Calu3 (cell line): ENCODE data around the gene MATN1. TPM values are rescaled to one million over a fixed set of nuclear protein-coding genes. Genes with fewer than 3 reads are reported as not detected.

Source experiments
- BruUV-seq: library from RNA; stranded (reverse); fragments of 400-500 nt; replicated peaks from 2 replicates; lab custom pipeline; 2021; lab: Mats Ljungman, UMichigan
- CTCF ChIA-PET: fragments of 300-600 bp; sonication (Branson Sonifier 250); formaldehyde crosslinking; loops from one replicate; lab custom pipeline; 2022; ENCODE audit warnings: antibody characterized with exemption; lab: Charles Lee
- DNase-seq: peaks from one replicate; pipeline ENCODE4 v3.0.0; 2022
- H3K27ac Mint-ChIP-seq: one replicate; pipeline ENCODE4 v1.8.0; 2022; ENCODE audit warnings: mixed read lengths; ENCODE audit not compliant: unreplicated experiment
- H3K27me3 Mint-ChIP-seq: one replicate; pipeline ENCODE4 v1.8.0; 2022; ENCODE audit warnings: mixed read lengths; ENCODE audit not compliant: unreplicated experiment
- H3K36me3 Mint-ChIP-seq: one replicate; pipeline ENCODE4 v1.8.0; 2022; ENCODE audit warnings: mild to moderate bottlenecking, moderate library complexity, mixed read lengths; ENCODE audit not compliant: insufficient read depth, unreplicated experiment
- H3K4me1 Mint-ChIP-seq: one replicate; pipeline ENCODE4 v1.8.0; 2022; ENCODE audit warnings: mild to moderate bottlenecking, low read depth, mixed read lengths; ENCODE audit not compliant: unreplicated experiment
- H3K4me3 Mint-ChIP-seq: one replicate; pipeline ENCODE4 v1.8.0; 2022; ENCODE audit warnings: mild to moderate bottlenecking, low read depth, moderate library complexity, mixed read lengths; ENCODE audit not compliant: unreplicated experiment
- H3K9me3 Mint-ChIP-seq: one replicate; pipeline ENCODE4 v1.8.0; 2022; ENCODE audit warnings: low read depth, mixed read lengths; ENCODE audit not compliant: unreplicated experiment
- CTCF ChIP-seq: fragments of 200-600 bp; IDR thresholded peaks from one replicate; pipeline ENCODE4 v1.8.0; 2022; ENCODE audit warnings: antibody characterized with exemption; ENCODE audit not compliant: unreplicated experiment
- intact Hi-C: fragments of 100-400 bp; cut with micrococcal nuclease; formaldehyde crosslinking; loops from one replicate; pipeline ENCODE4 v1.10.0; 2022; ENCODE audit not compliant: unreplicated experiment
- total RNA-seq: library from RNA; stranded (reverse); gene quantifications from 2 replicates; pipeline ENCODE4 v1.2.3, GENCODE V29; 2022

Gene MATN1
- total RNA-seq, 1 experiment from 2014 or later, result not detected

- TF ChIP-seq CTCF, result no peak
- BruUV-seq, result no TSS peak
- no peaks in the 10 kb centered on the region for H3K9me3 Mint-ChIP-seq
- no peaks in the 10 kb centered on the region for H3K27me3 Mint-ChIP-seq
- no peak overlapping the region for H3K27ac Mint-ChIP-seq
- CTCF ChIA-PET, result no interaction called here
- no peaks in the 10 kb centered on the region for H3K36me3 Mint-ChIP-seq
- H3K4me3 Mint-ChIP-seq, result no peak overlapping the region
- no peak for DNase-seq
- intact Hi-C loops, result no loop called here
- peaks cover 22% of the 10 kb centered on the region for H3K4me1 Mint-ChIP-seq
Measured at GRCh38 chr1:30753118-30753517, 29.7 kb upstream of the MATN1 start.

GRCh38 chr1:30752651-30752908 is 29.2 kb upstream of the MATN1 start:
- intact Hi-C loops, result no loop called here

GRCh38 chr1:30751830-30752650 is 28.7 kb upstream of the MATN1 start:
- CTCF ChIA-PET, result no interaction called here
- peak overlapping the region; percentile 36 for H3K27ac Mint-ChIP-seq
- intact Hi-C loops, result no loop called here
- H3K4me3 Mint-ChIP-seq, result no peak overlapping the region
- H3K27me3 Mint-ChIP-seq, result no peaks in the 10 kb centered on the region
- H3K9me3 Mint-ChIP-seq, result no peaks in the 10 kb centered on the region
- H3K4me1 Mint-ChIP-seq, result peaks cover 17% of the 10 kb centered on the region
- no peak for TF ChIP-seq CTCF
- no peaks in the 10 kb centered on the region for H3K36me3 Mint-ChIP-seq
- no TSS peak for BruUV-seq
- DNase-seq, result no peak

More at GRCh38 chr1:30752651-30752908, 29.2 kb upstream of the MATN1 start:
- Mint-ChIP-seq H3K27ac (peak overlapping the region; percentile 36), H3K27me3 (no peaks in the 10 kb centered on the region), H3K9me3 (no peaks in the 10 kb centered on the region), H3K36me3 (no peaks in the 10 kb centered on the region), H3K4me1 (peaks cover 22% of the 10 kb centered on the region), H3K4me3 (no peak overlapping the region)
- CTCF ChIA-PET, result no interaction called here
- no peak for TF ChIP-seq CTCF
- BruUV-seq, result no TSS peak
- no peak for DNase-seq

- H3K4me3 Mint-ChIP-seq, result no peak overlapping the region
- no peak for DNase-seq
- no peak for TF ChIP-seq CTCF
- no TSS peak for BruUV-seq
- no peaks in the 10 kb centered on the region for H3K27me3 Mint-ChIP-seq
- H3K9me3 Mint-ChIP-seq, result no peaks in the 10 kb centered on the region
- H3K27ac Mint-ChIP-seq, result no peak overlapping the region
- intact Hi-C loops, result no loop called here
- CTCF ChIA-PET, result no interaction called here
- H3K36me3 Mint-ChIP-seq, result no peaks in the 10 kb centered on the region
- H3K4me1 Mint-ChIP-seq, result peaks cover 9% of the 10 kb centered on the region
Measured at GRCh38 chr1:30750731-30751291, 27.4 kb upstream of the MATN1 start.
